ENCODE data around the gene BGN. TPM values are rescaled to one million over a fixed set of nuclear protein-coding genes. Genes with fewer than 3 reads are reported as not detected.

BGN gene
- total and polyA plus RNA-seq, 2 experiments from 2014 or later = 0.87 to 1.8 TPM

GRCh38 chrX:153533091-153533490 lies 38.3 kb downstream of the BGN start (continued):
- TF ChIP-seq ETS1 (IDR thresholded peaks at IDR 0.05) = no peak
- TF ChIP-seq EZH2phosphoT487 (IDR thresholded peaks at IDR 0.05; ENCODE audit: unreplicated experiment) = no peak
- no peak for TF ChIP-seq CREB1 (CRISPR knock-in tag; IDR thresholded peaks at IDR 0.05; ENCODE audit: low read depth)
- no peak for TF ChIP-seq ZNF462 (CRISPR knock-in tag; IDR thresholded peaks at IDR 0.05)
- no peak for TF ChIP-seq NANOG (IDR thresholded peaks at IDR 0.05; ENCODE audit: borderline replicate concordance)

GRCh38 chrX:153537080-153537479 lies 42.3 kb downstream of the BGN start:
- H3K27me3 Mint-ChIP-seq (ENCODE audit: insufficient read depth, low read depth, poor library complexity) = peaks cover 2% of the 10 kb centered on the region
- no peaks in the 10 kb centered on the region for H3K9me3 Mint-ChIP-seq
- no peaks in the 10 kb centered on the region for H3K27me3 ChIP-seq (ENCODE audit: insufficient read depth)
- H4K20me1 ChIP-seq (replicated peaks; ENCODE audit: insufficient read depth) = no peaks in the 10 kb centered on the region
- no peaks in the 10 kb centered on the region for H3K36me3 Mint-ChIP-seq (ENCODE audit: low read depth)
- H3K79me2 ChIP-seq (replicated peaks; ENCODE audit: insufficient read depth) = no peaks in the 10 kb centered on the region
- no peak overlapping the region for H2AFZ ChIP-seq
- no peak overlapping the region for H3K4me2 ChIP-seq
- no peak overlapping the region for H3K27ac ChIP-seq (ENCODE audit: low read depth)
- DNase-seq (ENCODE audit: low spot score) (no peak), ATAC-seq (no peak)
- H3K4me3 ChIP-seq = no peak overlapping the region
- no peaks in the 10 kb centered on the region for H3K9me2 ChIP-seq (ENCODE audit: insufficient read depth)
- no peaks in the 10 kb centered on the region for H3K36me3 ChIP-seq (ENCODE audit: insufficient read depth)
- H3K4me3 Mint-ChIP-seq = no peak overlapping the region
- no peaks in the 10 kb centered on the region for H3K4me1 ChIP-seq (ENCODE audit: insufficient read depth)
- H3K4me1 Mint-ChIP-seq = no peaks in the 10 kb centered on the region
- H3F3A ChIP-seq (replicated peaks; ENCODE audit: low read depth) = no peaks in the 10 kb centered on the region
- no peak overlapping the region for H3K27ac Mint-ChIP-seq
- TF ChIP-seq EZH2phosphoT487 (IDR thresholded peaks at IDR 0.05; ENCODE audit: unreplicated experiment) = no peak
- no peak for TF ChIP-seq CTCF (conservative IDR thresholded peaks at IDR 0.05; ENCODE audit: low read depth in 2 of 2)
- no peak for TF ChIP-seq ZNF114 (CRISPR knock-in tag; IDR thresholded peaks at IDR 0.05)
- TF ChIP-seq JUNB (IDR thresholded peaks at IDR 0.05; ENCODE audit: unreplicated experiment) = no peak
- TF ChIP-seq EZH2 (IDR thresholded peaks at IDR 0.05; ENCODE audit: low read depth, unreplicated experiment) = no peak

Measured in GM23338 (cell line).